SH-SY5Y (cell line): ENCODE measurements around the gene MALSU1.

ENCODE experiments used
- GATA2 ChIP-seq: IDR thresholded peaks from 2 replicates; pipeline ENCODE4 v1.6.1; 2011; ENCODE audit warnings: mild to moderate bottlenecking, low read depth, low read length
- GATA3 ChIP-seq: IDR thresholded peaks from 2 replicates; pipeline ENCODE4 v1.6.1; 2011; ENCODE audit warnings: low read depth, mild to moderate bottlenecking, low read length, moderate library complexity

Gene MALSU1

GRCh38 chr7:23357190-23358093, 58.3 kb downstream of the MALSU1 start:
- TF ChIP-seq GATA3: no peak
- TF ChIP-seq GATA2: peak; percentile 23; the same call in 1 of the 2 replicates

GRCh38 chr7:23358152-23358674, 59.1 kb downstream of the MALSU1 start:
- TF ChIP-seq GATA3: no peak
